GM19438 (cell line): ENCODE data around the gene BCAS3.
"Not testable (repeated sequence)": the region's sequence is repeated elsewhere in the genome, so short reads cannot be mapped to it uniquely, and the experiment has no call there.

ENCODE experiments used
- ATAC-seq: cut with Tn5 transposase; IDR thresholded peaks from one replicate; pipeline ENCODE4 v1.9.1; 2021; ENCODE audit warnings: low read depth; ENCODE audit not compliant: unreplicated experiment

Gene BCAS3

GRCh38 chr17:61345061-61345460, 667.4 kb downstream of the BCAS3 start:
- ATAC-seq, result no peak

DNA sequence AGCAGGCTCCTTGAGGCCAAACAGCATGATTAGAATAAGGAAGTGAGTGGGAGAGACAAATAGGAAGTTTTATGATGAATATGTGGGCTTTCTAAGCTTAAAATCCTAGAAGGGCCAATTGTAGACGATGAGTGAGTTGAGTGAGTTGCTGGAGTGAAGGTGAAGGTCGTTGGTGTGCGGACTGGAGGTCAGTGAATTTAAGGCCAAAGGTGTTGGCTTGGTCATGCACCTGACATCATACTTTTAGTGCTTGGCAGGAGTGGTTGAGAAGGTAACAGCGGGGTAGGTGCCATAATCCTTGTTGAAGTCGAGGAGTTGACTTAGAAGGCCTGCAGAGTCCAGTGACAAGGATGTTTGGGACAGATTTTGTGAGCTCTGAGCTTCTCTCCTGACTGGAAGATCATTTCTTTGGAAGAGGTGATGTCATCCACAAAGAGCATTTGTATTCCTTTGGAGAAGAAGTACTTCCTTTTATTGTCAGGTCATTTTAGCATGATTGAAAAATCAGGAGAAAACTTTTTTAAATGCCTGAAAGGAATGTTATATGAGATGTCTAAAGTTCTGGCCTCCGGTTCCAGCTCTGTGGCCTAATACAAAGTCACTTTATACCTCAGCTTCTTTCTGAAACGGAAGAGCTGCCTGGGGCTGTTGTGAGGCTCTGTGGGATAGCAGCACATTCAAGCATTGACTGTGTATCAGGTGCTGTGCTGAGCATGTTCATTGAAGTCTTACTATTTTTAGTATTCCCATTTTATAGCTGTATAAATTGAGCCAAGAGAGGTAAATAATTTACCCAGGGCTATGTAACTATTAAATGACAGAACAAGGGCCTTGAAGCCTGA, 668.4 kb downstream of the BCAS3 start:
- ATAC-seq, result no peak

DNA sequence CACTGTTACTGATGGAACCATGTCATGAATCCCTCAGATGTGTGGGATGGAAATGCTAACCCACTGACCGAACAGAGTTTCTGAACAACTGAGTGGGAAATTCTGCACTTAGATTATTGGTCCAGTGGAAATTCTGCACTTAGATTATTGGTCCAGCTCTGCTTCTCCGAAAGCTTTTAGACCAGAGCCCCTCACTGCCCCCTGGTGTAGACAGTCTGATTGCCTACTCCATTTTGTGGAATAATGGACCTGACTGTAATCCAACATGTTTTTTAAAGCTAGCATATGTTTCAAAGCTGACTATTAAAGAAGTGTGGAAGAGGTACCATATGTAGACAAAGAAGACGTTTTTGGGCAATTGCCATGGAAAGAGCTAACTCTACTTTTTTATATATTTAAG, 671.7 kb downstream of the BCAS3 start:
- ATAC-seq, result no peak

- no peak for ATAC-seq
Measured at GRCh38 chr17:61351745-61352407, 674.2 kb downstream of the BCAS3 start.

GRCh38 chr17:61352408-61352770, 674.7 kb downstream of the BCAS3 start:
- ATAC-seq, result no peak

GRCh38 chr17:61352781-61353491, 675.3 kb downstream of the BCAS3 start:
- no peak for ATAC-seq

DNA sequence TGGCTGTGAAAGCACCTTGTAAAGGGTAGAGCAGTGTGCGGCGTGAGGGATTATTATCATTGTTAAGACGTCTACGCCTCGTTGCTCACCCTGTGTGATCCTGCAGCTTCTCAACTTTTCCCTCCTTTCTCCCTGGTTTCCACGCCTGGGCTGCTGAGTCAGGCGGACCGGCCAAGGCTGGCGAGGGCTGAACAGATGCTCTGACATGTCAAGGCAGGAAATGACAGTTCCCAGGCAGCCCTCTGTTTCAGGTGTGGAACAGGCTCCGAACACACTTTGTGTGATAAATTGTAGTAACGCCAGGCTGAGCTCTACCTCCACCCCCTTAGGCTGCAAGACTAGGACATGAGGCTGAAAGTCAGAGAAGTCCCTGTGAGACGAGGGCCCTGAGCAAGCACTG, 676.0 kb downstream of the BCAS3 start:
- no peak for ATAC-seq

GRCh38 chr17:61354895-61355874, 677.5 kb downstream of the BCAS3 start:
- no peak for ATAC-seq

DNA sequence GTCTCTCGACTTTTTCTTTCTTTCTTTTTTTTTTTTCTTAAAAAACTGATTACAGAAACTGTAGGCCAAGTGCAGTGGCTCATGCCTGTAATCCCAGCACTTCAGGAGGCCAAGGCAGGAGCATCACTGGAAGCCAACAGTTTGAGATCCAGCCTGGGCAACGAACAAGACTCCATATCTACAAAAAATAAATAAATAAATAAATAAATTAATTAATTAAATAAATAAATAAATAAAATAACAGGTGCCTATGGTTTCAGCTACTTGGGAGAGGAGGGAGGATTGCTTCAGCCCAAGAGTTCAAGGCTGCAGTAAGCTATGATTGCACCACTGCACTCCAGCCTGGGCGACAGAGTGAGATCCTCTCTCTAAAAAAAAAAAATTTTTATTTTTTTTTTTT, 679.4 kb downstream of the BCAS3 start:
- ATAC-seq, result not testable (repeated sequence)

DNA sequence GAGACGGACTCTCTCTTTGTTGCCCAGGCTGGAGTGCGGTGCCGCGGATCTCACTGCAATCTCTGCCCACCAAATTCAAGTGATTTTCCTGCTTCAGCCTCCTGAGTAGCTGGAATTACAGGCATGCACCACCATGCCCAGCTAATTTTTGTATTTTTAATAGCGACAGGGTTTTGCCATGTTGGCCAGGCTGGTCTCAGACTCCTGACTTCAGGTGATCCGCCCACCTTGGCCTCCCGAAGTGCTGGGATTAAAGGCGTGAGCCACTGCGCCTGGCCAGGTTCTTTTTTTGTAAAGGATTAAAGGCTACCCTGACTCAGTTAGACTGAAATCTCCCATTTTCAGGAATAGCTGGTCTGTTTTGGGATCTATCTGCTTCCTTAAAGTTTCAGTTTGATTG, 681.9 kb downstream of the BCAS3 start:
- ATAC-seq, result not testable (repeated sequence)

GRCh38 chr17:61360318-61360943, 682.8 kb downstream of the BCAS3 start:
- no peak for ATAC-seq

- ATAC-seq, result no peak
Measured at GRCh38 chr17:61361084-61361483, 683.4 kb downstream of the BCAS3 start.

GRCh38 chr17:61362396-61362795, 684.7 kb downstream of the BCAS3 start:
- ATAC-seq, result no peak

DNA sequence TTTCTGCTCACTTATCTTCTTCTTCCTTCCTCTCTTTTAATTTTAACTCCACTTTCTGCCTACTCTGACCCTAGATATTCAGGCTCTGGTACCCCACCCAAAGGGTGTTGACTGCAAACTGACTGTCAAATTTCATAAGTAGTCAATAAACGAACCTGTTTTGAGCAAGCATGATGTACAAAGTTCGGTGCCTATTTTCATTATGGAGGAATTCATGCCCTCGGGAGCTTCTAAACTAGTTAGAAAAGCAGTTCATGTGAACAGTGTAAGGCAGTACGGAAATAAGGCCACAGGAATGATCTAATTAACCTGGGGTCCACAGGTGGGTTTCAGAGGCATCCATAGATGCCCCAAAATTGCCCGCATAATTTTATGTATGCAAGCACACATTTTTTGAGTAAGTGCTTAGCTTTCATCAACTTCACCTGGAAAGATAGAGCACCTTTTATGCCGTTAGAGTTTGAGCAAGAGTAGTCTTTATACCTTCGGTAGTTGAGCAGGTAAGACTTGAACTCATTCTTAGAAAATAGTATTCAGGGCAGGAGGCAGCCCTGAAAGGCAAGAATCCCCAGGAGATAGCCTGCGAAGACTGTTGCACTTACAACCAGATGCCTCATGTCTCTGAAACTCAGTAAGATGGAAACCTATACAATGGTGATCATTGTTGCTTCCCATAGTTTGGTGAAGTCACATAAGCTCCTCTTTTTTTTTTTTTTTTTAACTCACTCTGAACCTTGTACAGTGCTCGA, 685.4 kb downstream of the BCAS3 start:
- ATAC-seq, result no peak

DNA sequence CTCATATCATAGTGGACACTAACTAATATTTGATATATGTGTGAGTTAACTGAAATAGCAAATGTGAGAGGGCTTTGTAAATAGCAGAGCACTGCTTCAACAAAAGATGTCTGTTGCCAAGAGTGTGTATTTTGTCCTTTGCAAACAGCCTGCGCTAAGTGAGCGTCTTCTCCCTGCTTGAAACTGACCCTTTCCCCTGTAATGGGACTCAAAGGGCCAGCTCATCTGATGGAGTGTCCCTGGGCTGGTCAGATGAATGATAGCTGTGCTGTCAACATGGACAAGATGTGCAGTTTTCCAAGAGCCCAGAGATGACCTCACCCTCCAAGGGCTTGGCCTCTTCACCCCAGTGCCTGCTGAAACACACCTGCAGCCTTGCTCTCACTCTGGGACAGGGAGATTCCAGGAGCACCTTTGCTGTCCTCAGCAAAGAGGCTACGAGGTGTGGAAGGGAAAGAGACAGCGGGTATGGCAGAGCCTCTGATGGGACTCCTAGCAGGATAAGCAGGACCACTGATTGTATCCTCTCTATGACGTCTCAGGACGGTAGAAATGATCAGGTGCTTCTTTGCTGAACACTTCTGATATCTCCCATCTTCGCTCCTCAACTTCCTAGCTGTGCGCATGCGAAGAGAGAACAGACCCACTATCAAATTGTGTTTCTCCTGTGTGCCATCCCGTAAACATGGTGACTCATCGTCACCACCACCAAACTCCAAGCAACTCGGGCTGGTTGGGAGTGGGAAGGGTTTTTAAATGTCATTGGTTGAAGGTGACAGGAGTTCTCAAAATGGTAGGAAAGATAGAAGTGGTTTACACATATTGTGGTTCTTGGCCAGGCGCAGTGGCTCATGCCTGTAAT, 686.2 kb downstream of the BCAS3 start:
- ATAC-seq, result no peak

DNA sequence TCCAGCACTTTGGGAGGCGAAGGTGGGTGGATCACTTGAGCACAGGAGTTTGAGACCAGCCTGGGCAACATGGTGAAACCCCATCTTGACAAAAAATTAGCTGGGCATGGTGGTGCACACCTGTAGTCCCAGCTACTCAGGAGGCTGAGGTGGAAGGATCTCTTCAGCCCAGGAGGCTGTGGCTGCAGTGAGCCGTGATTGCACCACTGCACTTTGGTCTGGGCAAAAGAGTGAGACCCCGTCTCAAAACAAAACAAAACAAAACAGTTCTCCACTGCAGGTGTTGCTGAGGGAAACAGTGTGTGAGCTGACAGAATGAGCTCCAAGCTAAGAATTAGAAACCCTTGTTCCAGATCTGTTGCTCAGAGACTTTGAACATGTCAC, 686.8 kb downstream of the BCAS3 start:
- ATAC-seq, result no peak

GRCh38 chr17:61366076-61366714, 688.5 kb downstream of the BCAS3 start:
- ATAC-seq, result no peak
